Duodenal mucosa (tissue), 2 donors: ENCODE results near the gene SLC8B1.

ENCODE experiments used
- H3K27ac ChIP-seq: one replicate; pipeline ENCODE4 v1.7.0; 2013; ENCODE audit warnings: low read depth, low read length
- H3K27me3 ChIP-seq, 2 donors: one replicate each; pipeline ENCODE4 v1.7.0; 2013; ENCODE audit warnings: low read length in 2 of 2, control low read depth in 1 of 2; ENCODE audit not compliant: insufficient read depth in 2 of 2, control insufficient read depth in 1 of 2
- H3K36me3 ChIP-seq, 2 donors: one replicate each; pipeline ENCODE4 v1.7.0; 2013; ENCODE audit warnings: low read length in 2 of 2, control low read depth in 1 of 2; ENCODE audit not compliant: insufficient read depth in 2 of 2, control insufficient read depth in 1 of 2
- H3K4me1 ChIP-seq, 2 donors: one replicate each; pipeline ENCODE4 v1.7.0; 2013; ENCODE audit warnings: low read length in 2 of 2, control low read depth in 1 of 2; ENCODE audit not compliant: insufficient read depth in 2 of 2, control insufficient read depth in 1 of 2
- H3K4me3 ChIP-seq, 2 donors: one replicate each; pipeline ENCODE4 v1.7.0; 2013; ENCODE audit warnings: low read length in 2 of 2, low read depth in 1 of 2
- H3K9ac ChIP-seq, 2 donors: one replicate each; pipeline ENCODE4 v1.7.0; 2013; ENCODE audit warnings: low read length in 2 of 2, low read depth in 1 of 2
- H3K9me3 ChIP-seq, 2 donors: one replicate each; pipeline ENCODE4 v1.7.0; 2013; ENCODE audit warnings: low read length in 2 of 2, control low read depth in 1 of 2; ENCODE audit not compliant: control insufficient read depth in 1 of 2

Gene SLC8B1

GRCh38 chr12:113334786-113335539 is at the start of gene SLC8B1:
Gene SLC8B1 (minus strand): TSS chr12:113335109. CDS start chr12:113332878, 2,231 bp downstream.
- Histone ChIP-seq H3K4me1 (peaks cover 5 to 19% of the 10 kb centered on the region in 2 donors), H3K9me3 (no peaks in the 10 kb centered on the region), H3K4me3 (peak within 1 kb of the TSS; percentile 93 to 95), H3K36me3 (peaks cover 0 to 21% of the 10 kb centered on the region in 2 donors), H3K9ac (peak within 1 kb of the TSS; percentile 63 to 66), H3K27me3 (no peaks in the 10 kb centered on the region), H3K27ac (no peak within 1 kb of the TSS)

DNA sequence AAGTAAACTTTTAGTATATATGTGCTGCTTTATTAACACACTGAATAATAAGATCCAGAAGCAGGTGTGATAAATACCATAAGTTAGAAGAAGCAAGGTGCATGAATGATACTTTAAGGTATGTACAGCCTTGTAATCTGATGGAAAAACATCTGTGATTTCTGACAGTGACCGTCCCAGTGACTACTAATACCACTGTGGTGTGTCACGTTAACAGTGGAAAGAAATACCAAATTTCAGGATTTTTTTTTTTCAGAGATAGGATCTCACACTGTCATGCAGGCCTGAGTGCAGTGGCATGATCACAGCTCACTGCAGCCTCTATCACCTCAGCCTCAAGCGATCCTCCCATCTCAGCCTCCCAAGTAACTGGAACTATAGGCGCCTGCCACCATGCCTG is 47.3 kb upstream of the SLC8B1 start:
- H3K27me3 ChIP-seq = no peaks in the 10 kb centered on the region
- H3K36me3 ChIP-seq = peaks cover 11 to 24% of the 10 kb centered on the region in 2 donors
- H3K27ac ChIP-seq = no peak overlapping the region
- no peaks in the 10 kb centered on the region for H3K4me1 ChIP-seq
- H3K9ac ChIP-seq = no peak overlapping the region
- H3K4me3 ChIP-seq = no peak overlapping the region
- no peaks in the 10 kb centered on the region for H3K9me3 ChIP-seq

DNA sequence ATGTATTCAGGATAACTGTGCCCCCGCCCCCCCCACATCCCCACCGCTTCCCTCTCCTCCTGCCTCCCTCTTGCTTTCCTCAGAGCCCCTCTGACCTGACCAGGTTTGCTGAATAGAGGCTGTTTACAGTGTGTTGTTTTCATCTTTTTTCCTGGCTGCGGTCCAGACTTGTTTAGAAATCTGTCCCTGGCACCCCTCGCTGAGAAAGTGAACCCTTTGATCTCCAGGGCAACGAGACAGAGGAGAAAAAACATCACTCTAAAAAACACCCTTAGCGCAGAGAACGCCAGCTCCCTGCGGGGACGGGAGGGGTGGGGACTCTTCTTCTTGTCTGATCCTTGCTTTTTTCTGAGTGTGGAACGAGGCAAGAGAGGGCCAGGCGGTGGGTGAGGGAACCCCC is 46.3 kb upstream of the SLC8B1 start:
- Histone ChIP-seq H3K9me3 (no peaks in the 10 kb centered on the region), H3K27me3 (no peaks in the 10 kb centered on the region), H3K36me3 (peaks cover 11 to 26% of the 10 kb centered on the region in 2 donors), H3K9ac (no peak overlapping the region), H3K4me3 (no peak overlapping the region), H3K4me1 (no peaks in the 10 kb centered on the region), H3K27ac (no peak overlapping the region)

DNA sequence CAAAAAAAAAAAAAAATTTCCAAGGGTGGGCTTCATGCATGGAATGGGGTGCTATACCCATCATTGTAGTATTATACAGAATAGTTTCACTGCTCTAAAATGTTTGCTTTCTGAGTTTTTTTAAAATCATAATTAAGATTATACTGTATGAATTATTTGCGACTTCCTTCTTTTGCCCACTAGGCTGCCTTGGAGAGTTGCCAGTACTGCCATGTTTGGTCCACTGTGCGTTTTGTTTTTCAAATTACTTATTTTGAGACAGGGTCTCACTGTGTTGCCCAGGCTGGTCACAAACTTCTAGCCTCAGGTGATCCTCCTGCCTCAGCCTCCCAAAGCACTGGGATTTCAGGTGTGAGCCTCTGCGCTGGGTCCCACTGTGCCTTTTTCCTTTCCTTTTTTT is 43.4 kb upstream of the SLC8B1 start:
- Histone ChIP-seq H3K9ac (no peak overlapping the region), H3K4me3 (no peak overlapping the region), H3K4me1 (no peaks in the 10 kb centered on the region), H3K27ac (no peak overlapping the region), H3K36me3 (peaks cover 5 to 21% of the 10 kb centered on the region in 2 donors), H3K9me3 (no peaks in the 10 kb centered on the region), H3K27me3 (no peaks in the 10 kb centered on the region)

- Histone ChIP-seq H3K9me3 (no peaks in the 10 kb centered on the region), H3K9ac (no peak overlapping the region), H3K4me3 (no peak overlapping the region), H3K27ac (no peak overlapping the region), H3K4me1 (no peaks in the 10 kb centered on the region), H3K36me3 (peaks cover 0 to 28% of the 10 kb centered on the region in 2 donors), H3K27me3 (no peaks in the 10 kb centered on the region)
Observed at GRCh38 chr12:113374823-113375428, 40.0 kb upstream of the SLC8B1 start.

DNA sequence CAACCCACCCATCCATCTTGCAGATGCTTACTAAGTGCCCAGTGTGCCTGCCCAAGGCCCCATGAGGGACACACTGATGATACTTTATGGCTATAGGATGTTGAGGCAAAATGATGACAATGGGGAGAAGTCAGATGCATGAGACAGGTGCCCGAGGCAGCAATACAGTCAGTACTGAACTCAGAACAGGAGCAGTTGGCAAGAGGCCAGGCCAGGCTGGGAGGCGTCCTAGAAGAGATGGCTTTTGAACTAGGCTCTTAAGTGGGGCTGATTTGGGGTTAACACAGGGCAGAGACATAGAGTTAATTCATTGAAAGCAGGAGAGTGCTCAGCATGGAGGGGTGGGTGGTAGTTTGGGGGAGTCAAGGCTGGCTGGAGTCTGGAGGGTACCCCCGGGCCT is 39.1 kb upstream of the SLC8B1 start:
- H3K9me3 ChIP-seq = no peaks in the 10 kb centered on the region
- H3K4me3 ChIP-seq = no peak overlapping the region
- H3K27ac ChIP-seq = no peak overlapping the region
- H3K27me3 ChIP-seq = no peaks in the 10 kb centered on the region
- H3K4me1 ChIP-seq = no peaks in the 10 kb centered on the region
- peaks cover 0 to 25% of the 10 kb centered on the region in 2 donors for H3K36me3 ChIP-seq
- no peak overlapping the region for H3K9ac ChIP-seq

DNA sequence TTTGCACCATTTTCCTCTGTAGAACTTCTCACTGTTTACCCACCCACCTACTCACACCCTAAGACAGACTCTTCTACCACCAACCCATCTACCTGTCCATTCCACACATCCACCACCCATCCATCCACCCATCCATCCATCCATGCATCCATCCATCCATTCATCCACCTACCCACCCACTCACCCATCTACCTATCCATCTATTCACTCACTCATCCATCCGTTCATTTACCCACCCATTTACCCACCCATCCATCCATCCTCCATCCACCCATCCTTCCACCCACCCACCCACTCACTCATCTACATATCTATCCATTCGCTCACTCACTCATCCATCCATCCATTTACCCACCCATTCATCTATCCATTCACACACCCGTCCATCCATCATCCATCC is 38.5 kb upstream of the SLC8B1 start:
- no peaks in the 10 kb centered on the region for H3K4me1 ChIP-seq
- peaks cover under 1 to 25% of the 10 kb centered on the region in 2 donors for H3K36me3 ChIP-seq
- H3K27ac ChIP-seq = no peak overlapping the region
- no peak overlapping the region for H3K9ac ChIP-seq
- no peaks in the 10 kb centered on the region for H3K9me3 ChIP-seq
- H3K27me3 ChIP-seq = no peaks in the 10 kb centered on the region
- no peak overlapping the region for H3K4me3 ChIP-seq

DNA sequence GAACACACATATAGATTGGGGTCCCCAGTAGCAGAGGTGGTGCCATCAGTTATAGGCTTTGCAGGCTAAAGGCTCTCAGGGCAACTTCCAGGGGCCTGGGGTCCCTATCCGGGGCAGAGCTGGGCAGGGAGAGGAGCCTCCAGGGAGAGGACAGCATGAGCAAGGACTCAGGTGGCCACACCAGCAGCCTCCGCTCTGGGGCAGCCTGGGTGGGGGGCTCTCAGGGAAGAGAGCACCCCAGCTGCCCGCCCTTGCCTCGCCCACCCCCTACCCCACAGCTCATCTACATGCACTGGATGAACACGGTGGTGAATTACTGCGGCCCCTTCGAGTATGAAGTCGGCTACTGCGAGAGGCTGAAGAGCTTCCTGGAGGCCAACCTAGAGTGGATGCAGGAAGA is 37.5 kb upstream of the SLC8B1 start:
- H3K27ac ChIP-seq = no peak overlapping the region
- H3K27me3 ChIP-seq = no peaks in the 10 kb centered on the region
- peaks cover 3 to 25% of the 10 kb centered on the region in 2 donors for H3K36me3 ChIP-seq
- H3K9ac ChIP-seq = no peak overlapping the region
- H3K9me3 ChIP-seq = no peaks in the 10 kb centered on the region
- H3K4me3 ChIP-seq = no peak overlapping the region
- H3K4me1 ChIP-seq = no peaks in the 10 kb centered on the region

- Histone ChIP-seq H3K4me1 (no peaks in the 10 kb centered on the region), H3K9ac (no peak overlapping the region), H3K9me3 (no peaks in the 10 kb centered on the region), H3K27ac (no peak overlapping the region), H3K27me3 (no peaks in the 10 kb centered on the region), H3K4me3 (no peak overlapping the region), H3K36me3 (peaks cover 3 to 25% of the 10 kb centered on the region in 2 donors)
Observed at GRCh38 chr12:113371808-113372207, 36.9 kb upstream of the SLC8B1 start.

- Histone ChIP-seq H3K4me1 (no peaks in the 10 kb centered on the region), H3K9ac (no peak overlapping the region), H3K9me3 (no peaks in the 10 kb centered on the region), H3K27ac (no peak overlapping the region), H3K27me3 (no peaks in the 10 kb centered on the region), H3K36me3 (peaks cover 3 to 20% of the 10 kb centered on the region in 2 donors), H3K4me3 (no peak overlapping the region)
Observed at GRCh38 chr12:113370923-113371682, 36.2 kb upstream of the SLC8B1 start.
